GM19240 (cell line): ENCODE measurements around the gene SNIP1.
"Not testable (repeated sequence)": the region's sequence is repeated elsewhere in the genome, so short reads cannot be mapped to it uniquely, and the experiment has no call there.

Experiments used
- DNase-seq: peaks from one replicate; pipeline ENCODE4 v3.0.0; 2011; ENCODE audit warnings: low spot score; ENCODE audit not compliant: insufficient read length

The SNIP1 gene, protein sequence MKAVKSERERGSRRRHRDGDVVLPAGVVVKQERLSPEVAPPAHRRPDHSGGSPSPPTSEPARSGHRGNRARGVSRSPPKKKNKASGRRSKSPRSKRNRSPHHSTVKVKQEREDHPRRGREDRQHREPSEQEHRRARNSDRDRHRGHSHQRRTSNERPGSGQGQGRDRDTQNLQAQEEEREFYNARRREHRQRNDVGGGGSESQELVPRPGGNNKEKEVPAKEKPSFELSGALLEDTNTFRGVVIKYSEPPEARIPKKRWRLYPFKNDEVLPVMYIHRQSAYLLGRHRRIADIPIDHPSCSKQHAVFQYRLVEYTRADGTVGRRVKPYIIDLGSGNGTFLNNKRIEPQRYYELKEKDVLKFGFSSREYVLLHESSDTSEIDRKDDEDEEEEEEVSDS

DNA sequence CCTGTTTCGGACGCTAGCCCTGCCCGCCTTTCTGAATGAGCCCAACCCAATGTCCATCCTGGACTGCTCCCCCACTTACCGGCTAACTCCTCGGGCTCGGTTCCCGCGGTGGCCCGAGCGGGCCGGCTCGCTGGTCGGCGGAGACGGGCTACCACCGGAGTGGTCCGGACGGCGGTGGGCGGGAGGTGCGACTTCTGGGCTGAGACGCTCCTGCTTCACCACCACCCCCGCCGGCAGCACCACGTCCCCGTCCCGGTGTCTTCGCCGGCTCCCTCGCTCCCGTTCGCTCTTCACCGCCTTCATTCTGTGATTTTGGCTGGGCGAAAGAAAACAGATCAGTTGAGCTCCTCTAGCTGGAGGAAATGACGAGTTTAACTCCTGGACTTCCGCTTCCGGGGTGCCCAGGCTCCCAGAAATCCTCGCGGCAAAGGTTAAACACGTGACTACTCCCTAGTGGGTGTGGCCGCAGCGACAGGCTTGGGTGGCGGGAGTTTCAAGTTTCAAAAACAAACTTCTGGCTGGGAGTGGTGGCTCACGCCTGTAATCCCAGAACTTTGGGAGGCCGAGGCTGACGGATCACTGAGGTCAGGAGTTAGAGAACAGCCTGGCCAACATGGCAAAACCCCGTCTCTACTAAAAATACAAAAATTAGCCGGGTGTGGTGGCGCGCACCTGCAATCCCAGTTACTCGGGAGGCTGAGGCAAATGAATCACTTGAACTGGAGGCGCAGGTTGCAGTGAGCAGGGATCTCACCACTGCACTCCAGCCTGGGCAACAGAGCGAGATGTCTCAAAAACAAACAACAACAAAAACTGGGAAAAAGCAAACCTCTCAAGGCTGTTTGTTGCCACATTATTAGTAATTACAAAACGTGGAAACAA lies at the start of gene SNIP1:
SNIP1 (minus strand) TSS at position 367 of the 882 bp plus-strand sequence; CDS start at position 303, 64 bp downstream.
- DNase-seq, result peak; percentile 96

DNA sequence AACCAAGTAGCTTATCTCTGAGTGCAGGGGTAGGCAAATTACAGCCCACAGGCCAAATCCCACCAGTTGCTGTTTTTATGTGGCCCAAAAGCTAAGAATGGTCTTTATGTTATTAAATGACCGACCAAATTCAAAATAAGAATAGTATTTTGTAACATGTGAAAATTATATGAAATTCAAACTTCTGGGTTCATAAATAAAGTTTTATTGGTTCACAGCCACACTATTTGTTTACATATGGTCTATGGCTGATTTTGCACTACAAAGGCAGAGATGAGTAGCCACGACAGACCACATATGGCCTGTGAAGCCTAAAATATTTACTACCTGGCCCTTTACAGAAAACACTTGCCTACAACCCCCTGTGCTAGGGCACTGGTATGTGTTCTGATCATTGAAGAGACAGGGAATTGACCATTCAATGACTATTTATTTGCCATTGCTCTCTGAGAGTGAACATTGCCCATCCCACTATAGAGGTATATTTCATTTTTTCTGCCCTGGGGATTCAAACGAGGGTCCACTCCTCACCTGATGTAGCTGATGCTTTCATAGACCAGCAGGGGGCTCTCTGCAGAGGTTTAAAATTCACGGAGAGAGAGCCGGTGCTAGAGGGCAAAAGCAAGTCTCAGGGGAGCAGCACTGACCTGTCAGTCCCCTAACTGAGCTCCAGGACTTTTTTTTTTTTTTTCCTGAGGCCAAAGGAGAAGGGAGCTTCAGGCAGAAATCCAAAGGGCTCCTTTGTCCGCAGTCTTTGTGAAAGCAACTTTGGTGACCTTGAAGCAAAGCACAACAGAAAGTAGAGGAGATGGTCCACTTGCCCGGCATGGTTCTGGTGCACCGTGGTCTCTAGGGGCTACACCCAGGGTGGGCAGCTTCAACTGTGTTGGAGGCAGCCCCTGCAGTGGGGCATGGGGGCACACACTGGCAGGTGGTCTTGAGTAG lies 48.9 kb upstream of the SNIP1 start:
- peak; percentile 39 for DNase-seq

DNA sequence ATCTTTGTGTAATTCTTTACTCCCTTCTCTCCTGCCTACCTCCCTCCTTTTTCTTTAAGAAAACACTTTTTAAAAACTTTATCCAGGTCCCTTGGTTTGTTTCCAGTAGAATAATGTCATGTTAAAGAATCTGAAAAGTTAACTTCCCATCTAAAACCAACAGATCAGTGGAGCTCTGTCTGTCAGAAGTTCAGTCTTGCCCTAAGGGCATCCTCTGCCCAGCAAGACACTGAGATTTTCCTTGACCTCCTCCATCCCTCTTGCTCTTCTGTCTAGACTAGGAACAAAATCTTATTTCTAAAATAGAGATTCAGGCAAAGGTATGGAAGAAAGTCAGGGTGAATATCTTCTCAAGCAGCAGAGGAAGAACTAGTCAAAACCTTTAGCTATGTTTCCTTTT lies 47.3 kb upstream of the SNIP1 start:
- DNase-seq, result no peak

DNA sequence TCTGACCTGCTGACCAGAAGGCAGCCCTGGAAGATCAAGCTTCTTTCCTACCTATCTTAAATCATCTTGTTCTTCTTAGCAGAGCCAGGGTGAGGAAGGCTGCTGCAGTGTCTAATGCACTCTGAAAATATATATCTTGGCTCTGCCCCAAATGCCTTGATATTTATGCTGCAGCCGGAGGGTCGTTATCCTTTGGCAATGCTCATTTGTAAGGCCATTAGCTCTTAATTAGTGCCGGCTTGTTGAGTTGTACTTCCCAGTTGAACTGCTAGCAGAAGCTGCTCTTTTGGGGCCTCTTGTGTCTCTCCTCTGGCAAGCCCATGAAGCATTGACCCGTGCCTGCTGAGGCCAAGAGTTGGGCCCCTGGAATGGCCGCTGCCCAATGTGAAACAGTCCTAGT lies 45.8 kb upstream of the SNIP1 start:
- no peak for DNase-seq

DNA sequence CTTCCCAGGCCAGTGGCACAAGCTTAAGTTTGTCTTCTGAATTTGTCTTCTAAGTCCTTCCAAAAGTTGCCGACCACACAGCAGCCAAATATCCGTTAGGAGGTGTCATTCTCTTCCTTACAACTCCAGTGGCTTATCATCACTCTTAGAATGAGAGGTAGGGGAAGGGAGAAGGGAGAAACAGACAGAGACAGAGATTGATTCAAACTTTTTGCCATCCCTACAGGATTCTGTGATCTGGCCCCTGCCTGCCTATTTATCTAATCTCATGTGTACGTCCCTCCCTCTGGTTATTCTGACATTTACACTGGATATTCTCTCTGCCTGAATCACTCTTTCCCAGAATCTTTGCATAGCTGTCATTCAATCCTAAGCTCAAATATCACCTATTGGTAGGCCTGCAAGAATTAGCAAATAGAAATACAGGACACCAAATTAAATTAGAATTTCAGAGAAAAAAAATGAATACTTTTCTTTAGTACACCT lies 42.1 kb upstream of the SNIP1 start:
- no peak for DNase-seq

DNA sequence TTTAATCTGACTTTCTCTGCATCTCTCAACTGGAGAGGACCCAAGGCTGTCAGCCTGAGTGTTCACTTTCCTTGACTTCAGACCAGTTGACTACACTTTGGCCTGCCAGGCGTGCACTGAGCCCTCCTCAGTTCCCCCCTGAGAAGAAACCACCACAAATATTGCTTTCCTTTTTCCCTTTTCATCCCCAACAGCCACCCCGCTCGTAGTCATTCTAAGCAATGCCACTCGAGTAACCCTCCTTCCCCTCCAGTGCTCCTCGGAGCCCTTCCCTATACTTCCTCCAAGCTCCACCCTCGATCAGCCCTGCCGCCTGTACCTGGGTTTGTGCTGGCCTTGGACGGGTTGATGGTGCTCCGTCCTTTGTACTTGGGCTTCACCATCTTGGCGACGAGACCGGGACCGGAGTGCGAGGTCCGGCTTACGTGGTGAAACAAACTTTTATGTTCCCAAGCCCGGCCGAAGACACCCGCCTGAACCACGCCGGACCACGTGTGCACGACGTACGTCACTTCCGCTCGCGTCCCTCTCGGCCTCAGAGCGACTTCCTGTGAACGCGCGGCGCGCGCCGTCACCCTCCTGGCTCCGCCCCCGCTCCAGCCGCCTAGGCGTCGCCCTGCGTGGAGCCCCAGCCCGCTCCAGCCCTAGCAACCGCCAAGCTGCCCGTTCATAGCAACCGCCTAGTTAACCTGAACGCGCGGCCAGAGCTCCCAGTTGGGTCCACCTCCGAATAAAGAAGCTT lies 41.5 kb upstream of the SNIP1 start, which contains the start of gene GNL2:
GNL2 (minus strand) TSS at position 498 of the 742 bp plus-strand sequence; CDS start at position 383, 115 bp downstream.
- DNase-seq, result peak; percentile 98

DNA sequence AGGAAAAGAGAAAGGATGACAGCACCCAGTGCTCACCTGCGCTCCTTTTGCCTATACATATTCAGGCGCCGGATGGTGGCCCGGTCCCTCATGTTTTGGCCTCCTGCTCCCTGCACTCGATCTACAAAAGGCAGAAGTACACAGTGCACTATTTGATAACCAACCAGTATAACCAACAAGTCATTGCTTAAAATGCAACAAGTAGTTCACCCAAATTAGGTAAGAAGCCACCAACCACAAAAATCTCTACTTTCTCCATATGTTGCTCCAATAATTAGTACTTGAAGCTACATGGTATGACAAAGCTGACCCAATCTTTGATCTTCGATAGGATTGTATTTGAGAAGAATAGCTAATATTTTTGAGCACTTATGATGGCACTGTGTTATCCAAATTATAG lies 39.6 kb upstream of the SNIP1 start:
- no peak for DNase-seq

DNA sequence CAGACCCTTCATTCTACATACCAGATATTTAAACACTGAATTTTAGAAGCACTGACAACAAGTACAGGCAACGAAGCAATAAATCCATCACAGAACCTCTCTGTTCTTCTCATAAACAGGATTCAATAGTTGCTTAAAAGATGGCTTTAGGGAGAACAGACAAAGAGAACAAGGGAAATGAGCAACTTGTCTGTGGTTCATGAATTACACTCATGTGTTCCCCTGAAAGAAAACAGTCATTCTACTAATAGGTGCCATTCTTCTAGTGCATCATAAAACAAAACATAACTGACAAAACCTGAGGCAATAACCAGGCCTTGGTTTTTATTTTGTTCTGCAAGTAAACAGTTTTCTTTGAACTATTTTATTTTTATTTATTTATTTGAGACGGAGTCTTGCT lies 34.8 kb upstream of the SNIP1 start:
- DNase-seq, result no peak

DNA sequence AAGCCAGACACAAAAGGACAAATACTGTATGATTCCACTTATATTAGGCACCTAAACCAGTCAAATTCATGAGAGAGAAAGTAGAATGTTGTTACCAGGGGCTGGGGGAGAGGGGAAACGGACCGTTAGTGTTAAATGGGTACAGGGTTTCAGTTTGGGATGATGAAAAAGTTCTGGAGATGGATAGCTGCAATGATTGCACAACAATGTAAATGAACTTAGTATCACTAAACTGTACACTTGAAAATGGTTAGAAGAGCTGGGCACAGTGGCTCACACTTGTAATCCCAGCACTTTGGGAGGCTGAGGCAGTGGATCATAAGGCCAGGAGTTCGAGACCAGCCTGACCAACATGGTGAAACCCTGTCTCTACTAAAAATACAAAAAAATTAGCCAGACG lies 30.5 kb upstream of the SNIP1 start:
- not testable (repeated sequence) for DNase-seq

DNA sequence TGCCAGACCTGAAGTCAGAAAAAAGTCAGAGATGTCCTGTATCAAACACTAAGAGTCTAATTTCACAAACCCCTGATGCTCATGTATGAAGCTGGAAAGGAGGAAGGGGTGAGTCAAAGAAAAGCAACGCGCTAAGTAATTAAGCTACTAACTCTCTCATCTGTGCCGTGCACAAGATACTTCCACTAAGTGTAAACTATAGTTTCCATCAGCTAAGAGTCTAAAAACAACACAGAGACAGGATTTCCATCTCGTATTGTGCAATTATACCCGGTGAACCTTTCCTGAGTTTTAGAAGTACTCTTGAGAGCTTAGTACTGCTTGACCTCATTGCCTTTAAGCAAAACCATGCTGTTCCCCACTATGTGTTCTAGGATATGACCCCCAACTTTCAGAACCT lies 21.6 kb upstream of the SNIP1 start:
- DNase-seq, result no peak

DNA sequence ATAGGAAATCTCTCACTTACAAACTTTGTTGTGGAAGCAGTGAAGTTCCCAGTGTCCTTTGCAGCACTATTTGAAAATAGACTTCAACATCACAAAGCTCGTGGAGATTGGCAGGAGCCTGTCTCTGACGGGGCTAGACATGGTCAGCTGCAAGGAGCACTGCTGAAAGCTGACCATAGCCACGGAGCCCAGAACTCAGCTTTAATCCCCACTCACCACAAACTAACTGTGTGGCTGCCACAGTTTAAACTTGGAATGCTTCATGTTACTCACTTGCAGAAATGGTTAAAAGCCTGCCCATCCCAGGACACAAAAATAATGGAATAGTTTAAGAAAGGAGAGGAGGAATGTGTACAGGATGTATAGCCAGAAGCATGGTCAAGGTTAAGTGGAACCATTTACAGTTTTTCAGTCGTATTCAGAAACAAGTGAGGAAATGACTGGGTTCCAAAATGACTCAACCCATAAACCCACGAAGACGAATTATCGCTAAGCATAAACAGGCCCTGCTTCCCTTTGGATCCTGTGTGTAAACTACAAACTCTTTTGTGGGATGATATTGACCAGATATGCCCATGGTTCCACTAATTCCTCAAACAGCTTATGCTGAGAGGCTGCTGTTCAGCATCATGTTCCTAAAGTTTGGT lies 20.9 kb upstream of the SNIP1 start:
- DNase-seq, result no peak

DNA sequence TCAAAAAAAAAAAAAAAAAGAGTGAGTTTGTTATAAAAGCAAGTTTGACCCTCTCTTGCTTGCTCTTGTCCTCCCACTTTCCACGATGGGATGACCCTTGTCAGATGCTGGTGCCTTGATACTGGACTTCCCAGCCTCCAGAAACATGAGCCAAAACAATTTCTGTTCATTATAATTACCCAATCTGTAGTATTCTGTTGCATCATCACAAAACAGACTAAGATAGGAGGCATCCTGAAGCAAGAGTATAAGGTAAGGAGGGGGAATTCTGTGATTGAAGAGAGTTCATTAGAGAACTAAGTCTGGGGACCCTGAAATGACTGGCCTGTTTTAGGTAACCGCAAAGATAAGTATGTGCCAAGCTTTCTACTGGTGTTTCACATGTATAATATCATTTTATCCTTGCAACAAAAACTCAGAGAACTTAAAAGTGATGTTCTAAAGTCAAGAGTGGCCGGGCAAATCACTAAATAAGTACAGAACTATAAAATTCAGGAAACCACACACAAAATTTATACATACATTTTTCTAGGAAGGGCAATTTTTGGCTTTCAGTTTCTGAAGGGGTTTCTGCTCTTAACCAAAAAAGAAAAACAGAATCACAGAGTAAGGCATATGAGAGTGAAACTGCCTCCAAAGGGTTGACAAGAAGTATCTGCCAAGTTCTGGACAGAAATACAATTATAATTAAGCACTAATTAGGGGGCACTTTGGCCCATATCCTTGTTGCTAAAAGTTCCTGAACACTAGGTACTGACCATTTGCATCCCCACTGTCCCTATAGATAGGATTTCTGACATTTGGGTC lies 16.6 kb upstream of the SNIP1 start:
- no peak for DNase-seq

DNA sequence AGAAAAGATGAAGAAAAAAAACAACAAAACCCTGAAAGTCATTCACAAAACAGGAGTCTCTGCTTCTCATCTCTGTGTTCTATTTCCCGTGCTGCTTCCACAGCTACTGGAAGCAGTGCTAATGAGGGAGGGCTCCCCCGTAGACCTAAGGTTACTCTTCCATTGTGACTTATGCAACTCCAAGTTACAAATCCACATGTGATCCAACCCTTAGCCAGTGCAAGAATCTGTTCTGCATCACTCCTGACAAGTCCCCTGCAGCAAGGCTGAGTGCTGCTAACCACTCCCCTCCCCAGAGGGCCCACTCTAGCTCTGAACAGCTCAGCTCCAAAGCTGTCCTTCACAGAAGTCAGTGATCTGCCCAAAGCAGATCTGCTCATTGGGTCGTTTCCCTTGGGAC lies 12.9 kb upstream of the SNIP1 start:
- no peak for DNase-seq

DNA sequence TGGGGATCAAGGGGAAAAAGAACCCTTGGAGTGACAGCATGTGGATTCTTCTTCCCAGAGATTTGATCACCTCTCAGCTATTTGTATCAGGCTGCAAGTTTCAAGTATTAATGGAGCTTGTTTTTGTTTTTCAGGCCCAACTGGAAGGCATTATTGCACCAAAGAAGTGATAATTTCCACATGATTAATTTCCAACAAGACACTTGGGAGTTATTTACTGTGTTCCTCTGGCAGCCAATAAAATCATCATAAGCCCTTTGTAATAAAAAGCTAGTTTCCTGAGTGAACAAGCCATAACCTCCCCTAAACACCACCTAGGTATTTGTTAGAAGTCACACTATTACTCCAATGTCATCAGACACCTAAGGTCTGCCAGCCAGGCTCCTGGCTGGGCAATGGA lies 10.8 kb upstream of the SNIP1 start:
- DNase-seq, result no peak

DNA sequence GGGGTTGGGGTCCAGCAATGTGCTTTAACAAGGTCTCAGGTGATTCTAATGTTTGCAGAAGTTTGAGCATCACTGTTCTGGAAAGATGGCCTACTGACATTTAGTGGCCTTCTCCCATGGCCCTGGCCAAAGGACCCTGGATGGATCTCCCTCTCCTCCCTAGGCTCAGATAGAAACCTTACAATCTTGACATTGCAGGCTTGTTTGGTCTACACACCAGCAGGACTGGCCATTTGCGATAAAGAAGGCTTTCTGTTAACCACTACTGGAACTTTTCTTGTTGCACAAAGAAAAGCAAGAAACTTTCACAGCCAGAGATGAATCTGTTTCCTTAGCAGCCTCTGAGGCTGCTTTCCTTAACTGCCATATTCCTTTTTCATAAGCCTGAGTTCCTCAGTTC lies 8.9 kb upstream of the SNIP1 start:
- DNase-seq, result no peak

DNA sequence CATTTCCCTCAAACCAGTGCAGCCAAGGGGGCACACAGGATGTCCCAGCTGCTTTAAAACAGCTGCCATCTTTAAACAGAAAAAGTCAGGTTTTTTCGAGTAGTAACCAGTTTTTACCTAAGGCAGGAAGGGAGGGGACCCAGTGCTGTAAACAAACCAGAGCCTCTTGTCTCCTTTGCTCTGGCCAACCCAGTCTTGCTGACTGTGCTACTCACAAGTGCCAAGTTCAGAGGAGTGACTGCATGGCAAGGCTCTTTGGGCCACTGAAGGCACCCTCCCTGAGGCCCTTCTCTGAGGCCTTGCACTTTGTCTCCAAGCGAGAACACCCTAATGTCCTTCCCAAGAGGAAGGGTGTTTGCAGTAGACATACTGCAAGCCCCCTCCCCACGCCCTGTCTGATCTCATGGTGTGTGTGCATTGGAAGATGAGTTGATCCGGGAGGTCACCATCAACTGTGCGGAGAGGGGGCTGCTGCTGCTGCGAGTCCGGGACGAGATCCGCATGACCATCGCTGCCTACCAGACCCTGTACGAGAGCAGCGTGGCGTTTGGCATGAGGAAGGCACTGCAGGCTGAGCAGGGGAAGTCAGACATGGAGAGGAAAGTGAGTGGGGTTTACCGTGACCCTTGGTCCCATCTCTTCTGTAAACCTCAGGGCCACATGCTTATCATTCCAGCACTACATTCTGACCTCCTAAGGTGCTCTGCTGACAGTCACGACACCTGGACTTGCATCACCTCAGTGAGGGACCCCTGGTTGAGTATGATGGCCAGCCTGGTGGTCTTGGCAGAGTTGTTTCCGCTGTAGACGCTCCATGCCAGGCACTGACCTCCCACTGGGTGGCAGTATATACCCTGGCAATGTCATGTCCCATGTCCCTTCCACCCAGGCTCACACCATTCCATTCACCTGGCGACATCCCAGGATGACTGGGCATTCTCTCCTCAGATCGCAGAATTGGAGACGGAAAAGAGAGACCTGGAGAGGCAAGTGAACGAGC lies 7.3 kb upstream of the SNIP1 start:
- DNase-seq, result no peak

DNA sequence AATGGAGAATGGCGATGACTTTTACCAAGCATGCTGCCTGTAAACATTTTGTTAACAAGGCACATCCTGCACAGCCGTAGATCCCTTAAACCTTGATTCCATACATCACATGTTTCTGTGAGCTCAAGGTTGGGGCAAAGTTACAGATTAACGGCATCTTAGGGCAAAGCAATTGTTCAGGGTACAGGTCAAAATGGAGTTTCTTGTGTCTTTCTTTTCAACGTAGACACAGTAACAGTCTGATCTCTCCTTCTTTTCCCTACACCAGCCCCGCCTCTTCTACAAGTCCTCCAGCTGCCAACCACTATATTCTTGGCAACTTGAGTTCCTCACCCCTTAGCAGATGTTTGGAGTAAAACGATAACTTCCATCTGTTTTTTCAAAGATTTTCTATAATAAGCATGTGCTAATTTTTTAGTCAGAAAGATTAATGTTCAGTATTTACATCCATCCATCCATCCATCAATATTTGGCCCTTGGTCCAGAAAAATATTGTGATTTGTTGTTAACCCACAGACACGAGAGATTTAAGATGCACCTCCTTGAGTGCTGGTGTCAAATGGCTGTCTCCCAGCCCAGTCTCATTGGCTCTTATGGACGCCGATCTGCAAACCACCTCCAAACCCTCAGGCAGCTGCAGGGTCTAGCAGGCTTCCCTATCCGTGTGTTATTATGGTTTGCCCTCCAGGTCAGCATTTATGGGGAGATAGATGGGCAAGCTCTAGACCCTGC lies 6.5 kb upstream of the SNIP1 start:
- no peak for DNase-seq
